Measurements from ENCODE around the gene GRAMD1A.
"Not testable (repeated sequence)": the region's sequence is repeated elsewhere in the genome, so short reads cannot be mapped to it uniquely, and the experiment has no call there.

The GRAMD1A gene

DNA sequence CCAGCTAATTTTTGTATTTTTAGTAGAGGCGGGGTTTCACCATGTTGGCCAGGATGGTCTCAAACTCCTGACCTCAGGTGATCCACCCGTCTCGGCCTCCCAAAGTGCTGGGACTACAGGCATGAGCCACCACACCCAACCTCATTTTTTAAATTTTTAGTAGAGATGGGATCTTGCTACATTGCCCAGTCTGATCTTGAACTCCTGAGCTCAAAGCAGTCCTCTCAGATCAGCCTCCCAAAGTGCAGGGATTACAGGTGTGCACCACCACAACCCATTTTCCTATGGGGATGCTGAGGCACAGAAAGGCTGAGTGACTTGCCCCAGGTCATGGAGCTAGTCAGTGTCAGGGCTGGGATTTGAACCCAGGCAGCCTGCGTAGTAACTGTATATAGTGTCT lies 51.1 kb downstream of the GRAMD1A start:
- DNase-seq (ENCODE audit: low read depth in 2 of 2, low spot score in 1 of 2), result not testable (repeated sequence)

DNA sequence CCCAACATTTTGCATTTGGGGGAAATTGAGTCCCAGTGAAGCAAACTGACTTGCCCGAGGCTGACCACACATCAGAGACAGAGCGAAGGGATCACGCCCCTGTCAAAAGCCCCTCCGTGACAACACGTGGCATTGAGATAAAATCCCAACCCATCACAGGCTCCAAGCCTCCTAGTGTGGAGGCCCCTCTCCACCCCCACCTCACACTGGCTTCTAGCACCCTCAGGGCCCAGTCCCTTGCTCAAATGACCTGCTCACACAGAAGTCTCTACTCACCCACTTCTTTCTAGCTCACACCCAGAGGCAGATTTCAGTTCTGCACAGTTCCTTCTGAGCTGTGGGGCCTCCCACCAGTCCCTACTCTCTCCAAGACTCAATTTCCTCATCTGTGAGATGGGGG lies 51.7 kb downstream of the GRAMD1A start:
- DNase-seq (ENCODE audit: low read depth in 2 of 2, low spot score in 1 of 2), result no peak

DNA sequence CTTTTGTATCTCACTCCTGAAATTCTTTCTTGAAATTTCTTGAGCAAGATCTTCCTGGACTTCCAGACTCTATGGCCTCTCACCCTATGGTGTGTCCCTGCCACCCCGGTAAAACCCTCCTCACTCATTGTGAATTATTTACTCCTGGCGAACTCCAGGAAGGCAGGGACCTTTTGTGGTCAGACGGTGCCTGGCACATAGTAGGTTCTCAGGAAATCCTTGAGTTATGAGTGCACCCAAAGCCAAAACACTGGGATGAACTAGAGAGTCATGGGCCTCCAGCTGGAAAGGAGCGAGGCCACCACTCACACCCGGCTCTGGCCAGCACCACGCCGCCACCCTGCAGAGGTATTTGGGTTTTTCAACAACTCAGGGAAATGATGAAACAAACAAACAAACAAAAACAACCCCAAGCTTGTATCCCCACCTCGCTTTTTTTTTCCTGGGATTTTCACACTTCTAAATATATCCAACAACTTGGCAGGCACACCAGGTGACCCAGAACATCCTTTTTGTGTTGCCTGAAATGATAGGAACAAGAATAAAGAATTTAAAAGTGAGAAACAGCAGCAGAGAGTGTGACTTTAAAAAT lies 52.6 kb downstream of the GRAMD1A start:
- no peak for DNase-seq (ENCODE audit: low read depth in 2 of 2, low spot score in 1 of 2)

DNA sequence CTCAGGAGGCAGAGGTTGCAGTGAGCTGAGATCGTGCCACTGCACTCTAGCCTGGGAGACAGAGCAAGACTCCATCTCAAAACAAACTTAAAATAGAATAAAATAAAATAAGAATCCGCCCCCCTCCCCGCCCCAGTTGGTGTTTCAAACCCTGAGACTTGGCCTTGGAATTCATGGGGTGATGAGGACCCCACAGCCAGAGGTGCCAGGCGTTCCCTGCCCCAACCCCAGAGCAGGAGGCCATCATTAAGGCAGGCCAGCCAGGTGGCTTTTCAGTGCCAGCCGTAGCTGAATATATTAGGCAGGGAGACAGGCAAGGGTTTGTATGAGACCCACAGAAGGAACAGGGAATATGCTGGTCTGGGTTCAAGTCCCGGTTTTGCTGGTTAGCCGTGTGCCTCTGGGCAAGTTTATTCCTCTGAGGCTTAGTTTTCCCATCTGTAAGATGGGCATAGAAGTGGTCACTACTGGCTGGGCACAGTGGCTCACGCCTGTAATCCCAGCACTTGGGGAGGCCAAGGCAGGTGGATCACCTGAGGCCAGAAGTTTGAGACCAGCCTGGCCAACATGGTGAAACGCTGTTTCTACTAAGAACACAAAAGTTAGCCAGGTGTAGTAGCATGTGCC lies 53.7 kb downstream of the GRAMD1A start:
- no peak for DNase-seq (ENCODE audit: low read depth in 2 of 2, low spot score in 1 of 2)

DNA sequence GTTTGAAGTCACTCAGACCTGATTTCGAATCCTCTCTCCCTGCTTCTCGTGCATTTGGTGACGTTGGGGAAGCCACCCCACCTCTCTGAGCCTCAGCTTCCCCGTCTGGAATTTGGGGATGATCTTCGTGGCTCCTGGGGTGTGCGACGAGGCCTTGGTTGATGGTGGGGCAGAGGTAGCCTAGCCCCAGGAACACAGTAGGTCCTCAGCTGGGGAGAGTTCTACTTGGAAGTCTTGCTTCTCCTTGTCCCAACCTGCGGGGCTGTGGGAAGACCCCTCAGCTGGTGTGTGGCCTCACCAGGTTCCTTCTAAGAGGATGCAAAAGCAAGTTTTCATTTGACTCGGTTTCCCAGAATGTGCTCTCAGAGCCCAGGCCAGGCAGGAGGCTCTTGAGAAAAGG lies 54.5 kb downstream of the GRAMD1A start:
- DNase-seq (ENCODE audit: low read depth in 2 of 2, low spot score in 1 of 2), result no peak

DNA sequence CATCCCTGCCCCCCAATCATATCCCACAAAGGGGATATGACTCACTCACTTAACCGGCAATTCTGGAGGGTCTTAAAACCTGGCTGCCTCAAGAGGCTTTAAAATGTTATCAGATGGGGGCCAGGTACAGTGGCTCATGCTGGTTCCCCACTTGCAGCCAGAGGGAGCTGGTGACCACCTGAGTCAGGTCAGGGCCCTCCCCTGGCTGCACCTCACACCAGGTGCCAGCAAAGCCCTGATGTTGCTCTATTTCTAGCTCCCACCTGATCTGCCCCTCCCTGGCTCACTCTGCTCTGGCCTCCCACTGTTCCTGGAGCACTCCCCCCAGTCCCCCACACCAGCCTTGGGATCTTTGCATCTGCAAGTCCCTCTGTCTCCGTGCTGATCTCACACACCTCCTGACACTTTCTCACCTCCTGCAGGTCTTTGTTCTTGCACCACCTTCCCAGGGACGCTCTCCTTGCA lies 55.6 kb downstream of the GRAMD1A start:
- DNase-seq (ENCODE audit: low read depth in 2 of 2, low spot score in 1 of 2), result no peak

DNA sequence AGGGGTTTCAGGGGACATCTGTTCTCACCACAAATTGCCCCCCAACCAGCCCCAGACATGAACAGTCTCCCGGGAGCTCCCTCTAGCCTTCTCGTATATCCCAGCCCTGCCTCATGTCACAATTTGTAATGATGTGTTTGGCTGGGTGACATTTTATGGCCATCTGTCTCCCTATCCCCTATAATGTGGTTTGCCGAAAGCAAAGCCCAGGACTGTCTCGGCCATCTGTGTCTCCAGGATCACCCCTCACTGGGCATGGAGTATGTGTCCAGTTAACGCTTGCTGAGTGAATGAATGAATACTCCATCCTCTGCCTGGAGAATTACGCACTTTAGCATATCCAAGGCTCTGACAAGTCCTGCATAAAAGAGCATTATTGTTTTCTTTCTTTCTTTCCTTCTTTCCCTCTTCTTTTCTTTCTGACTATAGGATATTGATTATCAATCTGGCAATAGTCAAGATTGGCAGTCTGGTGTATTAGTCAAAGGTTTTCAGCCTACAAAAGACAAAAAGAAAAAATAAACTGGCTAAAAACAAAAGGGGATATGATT lies 56.5 kb downstream of the GRAMD1A start:
- no peak for DNase-seq (ENCODE audit: low read depth in 2 of 2, low spot score in 1 of 2)

DNA sequence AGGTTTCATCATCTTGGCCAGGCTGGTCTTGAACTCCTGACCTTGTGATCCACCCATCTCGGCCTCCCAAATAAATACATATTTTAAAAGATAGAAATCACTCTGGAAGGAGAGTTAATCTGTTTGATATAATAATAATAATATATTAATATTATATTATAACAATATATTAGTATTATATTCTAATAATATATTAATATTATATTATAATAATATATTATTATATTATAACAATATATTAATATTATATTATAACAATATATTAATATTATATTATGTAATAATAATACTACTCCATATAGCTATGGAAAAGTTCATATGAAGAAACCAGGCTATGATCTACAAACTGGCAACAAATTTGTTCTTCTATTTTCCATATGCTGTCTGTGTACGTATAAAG lies 58.2 kb downstream of the GRAMD1A start:
- DNase-seq (ENCODE audit: low read depth in 2 of 2, low spot score in 1 of 2), result no peak

DNA sequence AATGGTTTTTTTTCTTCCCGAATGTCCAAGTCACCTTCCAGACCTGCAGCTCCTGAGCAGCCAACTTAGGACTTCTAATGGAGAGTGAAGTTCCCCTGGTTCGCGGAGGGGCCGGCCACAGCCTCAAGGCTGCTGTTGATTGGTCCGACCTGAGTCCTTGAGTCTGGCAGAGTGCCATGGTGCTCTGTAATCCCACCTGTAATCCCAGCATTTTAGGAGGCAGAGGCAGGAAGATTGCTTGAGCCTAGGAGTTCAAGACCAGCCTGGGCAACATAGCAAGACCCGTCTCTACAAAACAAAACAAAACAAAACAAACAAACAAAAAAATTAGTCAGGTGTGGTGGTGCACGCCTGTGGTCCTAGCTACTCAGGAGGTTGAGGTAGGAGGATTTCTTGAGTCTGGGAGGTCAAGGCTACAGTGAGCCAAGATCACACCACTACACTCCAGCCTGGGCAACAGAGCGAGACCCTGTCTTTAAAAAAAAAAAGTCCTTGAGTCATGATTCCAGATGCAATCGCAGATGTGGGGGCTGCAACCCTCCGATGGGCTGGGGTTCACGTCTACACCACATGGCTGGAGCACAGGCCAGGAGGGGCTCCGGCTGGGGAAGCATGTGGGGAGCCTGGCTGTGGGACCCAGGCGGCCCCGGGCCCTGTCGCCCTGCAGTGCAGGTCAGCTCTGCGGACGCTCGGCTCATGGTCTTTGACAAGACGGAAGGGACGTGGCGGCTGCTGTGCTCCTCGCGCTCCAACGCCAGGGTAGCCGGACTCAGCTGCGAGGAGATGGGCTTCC lies 59.1 kb downstream of the GRAMD1A start:
- DNase-seq (ENCODE audit: low read depth in 2 of 2, low spot score in 1 of 2), result no peak

DNA sequence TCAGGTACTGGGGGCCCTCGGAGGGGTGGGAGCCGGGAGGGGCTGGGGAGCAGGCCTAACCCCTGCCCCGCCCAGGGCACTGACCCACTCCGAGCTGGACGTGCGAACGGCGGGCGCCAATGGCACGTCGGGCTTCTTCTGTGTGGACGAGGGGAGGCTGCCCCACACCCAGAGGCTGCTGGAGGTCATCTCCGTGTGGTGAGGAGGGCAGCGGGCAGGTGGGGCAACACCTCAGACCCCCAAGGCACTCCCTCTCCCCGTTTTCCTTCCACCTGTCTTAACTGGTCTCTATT lies 59.6 kb downstream of the GRAMD1A start:
- DNase-seq (ENCODE audit: low read depth in 2 of 2, low spot score in 1 of 2), result no peak

DNA sequence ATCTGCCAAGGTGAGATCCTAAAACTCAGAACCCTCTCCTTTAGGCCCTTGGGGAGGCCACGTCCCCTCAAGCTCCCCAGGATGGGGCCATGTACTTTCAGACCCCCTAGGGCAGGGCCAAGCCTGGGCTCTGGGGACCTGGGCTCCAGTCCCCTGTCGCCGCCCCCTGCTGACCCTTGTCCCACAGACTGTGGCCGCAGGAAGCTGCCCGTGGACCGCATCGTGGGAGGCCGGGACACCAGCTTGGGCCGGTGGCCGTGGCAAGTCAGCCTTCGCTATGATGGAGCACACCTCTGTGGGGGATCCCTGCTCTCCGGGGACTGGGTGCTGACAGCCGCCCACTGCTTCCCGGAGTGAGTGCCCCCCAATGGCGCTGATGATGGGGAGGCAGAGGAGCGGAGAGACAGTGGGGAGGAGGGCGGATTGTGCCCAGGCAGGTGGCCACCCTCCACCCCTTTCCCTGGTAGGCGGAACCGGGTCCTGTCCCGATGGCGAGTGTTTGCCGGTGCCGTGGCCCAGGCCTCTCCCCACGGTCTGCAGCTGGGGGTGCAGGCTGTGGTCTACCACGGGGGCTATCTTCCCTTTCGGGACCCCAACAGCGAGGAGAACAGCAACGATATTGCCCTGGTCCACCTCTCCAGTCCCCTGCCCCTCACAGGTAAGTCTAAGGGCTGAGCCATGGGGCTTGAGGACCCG lies 60.2 kb downstream of the GRAMD1A start:
- DNase-seq (ENCODE audit: low read depth in 2 of 2, low spot score in 1 of 2), result no peak

DNA sequence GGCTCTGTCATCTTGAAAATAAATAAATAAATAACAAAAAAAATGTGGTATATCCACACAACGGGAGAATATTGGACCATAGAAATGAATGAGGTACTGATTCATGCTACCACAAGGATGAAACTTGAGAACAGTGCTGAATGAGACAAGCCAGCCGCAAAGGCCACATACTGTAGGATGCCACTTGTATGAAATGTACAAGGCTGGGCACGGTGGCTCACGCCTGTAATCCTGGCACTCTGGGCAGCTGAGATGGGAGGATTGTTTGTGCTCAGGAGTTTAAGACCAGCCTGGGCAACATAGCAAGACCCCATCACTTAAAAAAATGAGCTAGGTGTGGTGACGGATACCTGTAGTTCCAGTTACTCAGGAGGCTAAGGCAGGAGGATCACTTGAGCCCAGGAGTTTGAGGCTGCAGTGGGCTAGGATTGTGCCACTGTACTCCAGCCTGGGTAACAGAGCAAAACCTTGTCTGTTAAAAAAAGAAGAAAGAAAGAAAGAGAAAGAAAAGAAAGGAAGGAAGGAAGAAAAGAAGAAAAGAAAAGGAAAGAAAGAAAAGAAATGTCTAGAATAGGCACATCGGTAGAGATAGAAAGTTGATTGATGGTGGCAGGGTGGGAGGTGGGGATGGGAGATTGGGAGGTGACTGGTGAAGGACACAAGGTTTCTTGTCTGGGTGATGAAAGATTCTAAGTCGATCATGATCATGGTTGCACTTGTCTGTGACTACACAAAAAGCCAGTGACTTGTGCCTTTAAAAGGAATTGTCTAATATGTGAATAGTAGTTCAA lies 61.7 kb downstream of the GRAMD1A start:
- no peak for DNase-seq (ENCODE audit: low read depth in 2 of 2, low spot score in 1 of 2)

DNA sequence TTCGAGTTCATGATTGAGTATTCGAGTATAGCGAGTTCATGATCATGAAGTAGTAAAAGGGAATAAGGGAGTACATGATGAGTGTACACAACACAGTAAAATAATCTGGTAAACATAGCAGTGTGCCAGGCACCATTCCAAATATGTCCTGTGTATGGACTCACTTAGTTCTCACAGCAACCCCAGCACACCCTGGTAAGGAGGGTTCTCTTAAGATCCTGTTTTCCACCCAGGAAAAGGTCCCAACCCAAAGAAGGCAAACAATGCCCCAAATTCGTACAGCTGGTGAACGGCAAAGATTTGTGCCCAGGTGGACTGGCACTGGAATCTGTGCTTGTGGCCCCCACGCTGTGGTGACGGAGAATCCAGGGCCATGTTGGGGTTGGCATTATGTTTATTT lies 62.8 kb downstream of the GRAMD1A start:
- no peak for DNase-seq (ENCODE audit: low read depth in 2 of 2, low spot score in 1 of 2)

DNA sequence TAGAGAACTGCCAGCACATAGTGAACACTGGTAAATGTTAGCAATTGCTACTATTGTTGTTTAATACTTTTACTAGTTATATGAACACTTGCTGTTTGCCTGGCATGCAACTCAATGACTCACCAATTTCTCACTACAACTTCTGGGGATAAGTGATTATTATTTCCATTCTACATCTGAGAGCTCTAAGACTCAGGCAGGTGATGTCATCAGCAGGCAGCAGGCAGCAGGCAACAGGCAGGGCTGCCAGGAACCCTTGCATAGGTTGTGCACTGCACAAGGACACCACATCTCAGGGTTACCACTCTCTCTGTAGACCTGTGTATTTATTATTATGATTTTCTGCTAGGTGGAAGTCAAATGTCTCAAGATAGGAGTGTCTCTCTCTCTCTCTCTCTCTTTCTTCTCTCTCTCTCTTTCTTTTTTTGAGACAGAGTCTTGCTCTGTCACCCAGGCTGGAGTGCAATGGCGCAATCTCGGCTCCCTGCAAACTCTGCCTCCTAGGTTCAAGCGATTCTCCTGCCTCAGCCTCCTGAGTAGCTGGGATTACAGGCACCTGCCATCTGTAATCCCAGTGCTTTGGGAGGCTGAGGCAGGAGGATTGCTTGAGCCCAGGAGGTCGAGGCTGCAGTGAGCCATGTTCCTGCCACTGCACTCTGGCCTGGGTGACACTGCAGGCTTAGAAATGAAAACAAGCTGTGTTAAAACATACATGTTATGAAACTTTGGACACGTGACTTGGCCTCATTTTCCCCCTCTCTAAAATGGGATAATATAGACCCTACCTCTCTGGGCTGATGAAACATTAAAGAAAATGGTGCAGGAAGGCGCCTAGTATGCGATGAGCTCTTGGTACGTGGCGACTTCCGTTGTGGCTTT lies 64.1 kb downstream of the GRAMD1A start:
- DNase-seq (ENCODE audit: low read depth in 2 of 2, low spot score in 1 of 2), result no peak

DNA sequence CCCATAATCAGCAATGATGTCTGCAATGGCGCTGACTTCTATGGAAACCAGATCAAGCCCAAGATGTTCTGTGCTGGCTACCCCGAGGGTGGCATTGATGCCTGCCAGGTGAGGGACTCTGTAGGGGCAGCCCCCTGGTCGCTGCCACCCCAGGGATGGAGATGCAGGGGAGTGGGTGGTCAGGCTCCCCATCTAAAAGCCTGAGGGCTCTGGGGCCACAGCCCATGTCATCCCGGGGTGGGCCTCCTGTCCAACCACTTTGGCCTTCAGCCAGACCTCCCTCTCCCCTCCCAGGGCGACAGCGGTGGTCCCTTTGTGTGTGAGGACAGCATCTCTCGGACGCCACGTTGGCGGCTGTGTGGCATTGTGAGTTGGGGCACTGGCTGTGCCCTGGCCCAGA lies 65.5 kb downstream of the GRAMD1A start:
- no peak for DNase-seq (ENCODE audit: low read depth in 2 of 2, low spot score in 1 of 2)

DNA sequence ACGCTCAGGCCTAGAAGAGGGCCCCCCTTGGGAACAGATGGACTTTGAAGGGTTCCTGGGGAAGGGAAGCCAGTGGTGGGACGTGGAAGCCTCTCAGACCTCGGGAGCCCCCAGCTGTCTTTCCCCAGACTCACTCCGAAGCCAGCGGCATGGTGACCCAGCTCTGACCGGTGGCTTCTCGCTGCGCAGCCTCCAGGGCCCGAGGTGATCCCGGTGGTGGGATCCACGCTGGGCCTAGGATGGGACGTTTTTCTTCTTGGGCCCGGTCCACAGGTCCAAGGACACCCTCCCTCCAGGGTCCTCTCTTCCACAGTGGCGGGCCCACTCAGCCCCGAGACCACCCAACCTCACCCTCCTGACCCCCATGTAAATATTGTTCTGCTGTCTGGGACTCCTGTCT lies 66.0 kb downstream of the GRAMD1A start:
- no peak for DNase-seq (ENCODE audit: low read depth in 2 of 2, low spot score in 1 of 2)

DNA sequence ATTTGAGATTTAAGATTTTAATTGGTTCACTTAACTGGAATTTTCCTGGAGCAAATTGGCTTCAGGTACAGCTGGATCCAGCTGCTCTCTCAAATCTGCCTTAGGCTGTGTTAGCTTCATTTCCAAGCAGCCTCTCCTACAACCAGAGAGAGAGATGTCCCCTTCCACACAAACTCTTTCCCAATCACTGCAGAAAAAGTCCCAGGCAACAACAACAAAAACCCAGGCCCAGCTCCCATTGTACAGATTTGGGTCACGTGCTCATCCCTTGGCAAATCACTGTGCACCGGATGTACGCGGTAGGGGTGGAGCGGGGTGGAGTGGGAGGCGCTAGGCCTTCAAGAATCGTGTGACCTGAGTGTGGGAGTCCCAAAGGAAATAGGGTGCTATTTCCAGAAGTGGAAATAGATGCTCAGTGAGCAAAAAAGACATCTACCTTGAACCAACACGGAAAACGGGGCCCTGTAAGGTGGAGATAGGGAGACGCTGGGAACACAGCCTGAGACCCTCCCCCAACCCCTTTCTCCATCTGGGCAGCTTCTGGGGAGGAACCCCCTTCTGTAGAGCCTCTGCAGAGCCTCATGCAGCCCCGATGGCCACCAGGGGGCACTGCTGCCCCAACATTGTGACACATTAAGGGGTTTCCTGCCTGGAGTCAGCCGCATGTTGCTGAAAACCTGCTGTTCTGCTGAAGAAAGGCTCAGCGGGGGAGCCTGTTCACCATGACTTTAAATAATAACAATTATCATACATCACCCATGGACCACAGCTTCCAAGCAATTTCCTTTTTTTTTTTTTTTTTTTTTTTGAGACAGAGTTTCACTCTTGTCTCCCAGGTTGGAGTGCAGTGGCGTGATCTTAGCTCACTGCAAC lies 66.8 kb downstream of the GRAMD1A start:
- DNase-seq (ENCODE audit: low read depth in 2 of 2, low spot score in 1 of 2), result peak; percentile 72 to 84

DNA sequence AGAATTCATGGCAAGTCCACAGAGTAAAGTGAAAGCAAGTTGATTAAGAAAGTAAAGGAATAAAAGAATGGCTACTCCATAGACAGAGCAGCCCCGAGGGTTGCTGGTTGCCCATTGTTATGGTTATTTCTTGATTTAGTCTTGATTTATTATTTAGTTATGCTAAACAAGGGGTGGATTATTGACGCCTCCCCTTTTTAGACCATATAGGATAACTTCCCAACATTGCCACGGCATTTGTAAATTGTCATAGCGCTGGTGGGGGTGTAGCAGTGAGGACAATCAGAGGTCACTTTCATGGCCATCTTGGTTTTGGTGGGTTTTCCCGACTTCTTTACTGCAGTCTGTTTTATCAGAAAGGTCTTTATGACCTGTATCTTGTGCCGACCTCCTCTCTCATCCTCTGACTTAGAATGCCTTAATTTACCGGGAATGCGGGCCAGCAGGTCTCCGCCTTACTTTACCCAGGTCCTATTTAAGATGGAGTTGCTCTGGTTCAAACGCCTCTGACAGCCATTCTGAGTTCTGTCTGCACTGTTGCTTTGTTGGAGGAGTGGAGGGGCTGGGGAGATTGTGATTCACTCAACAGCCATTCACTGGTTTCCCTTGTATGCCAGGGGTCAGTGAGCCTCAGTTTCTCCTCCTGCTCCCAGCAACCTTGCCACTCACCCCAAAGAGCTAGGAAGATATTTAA lies 69.0 kb downstream of the GRAMD1A start:
- no peak for DNase-seq (ENCODE audit: low read depth in 2 of 2, low spot score in 1 of 2)
